ENCODE measurements around the gene TMEM11.
"Not testable (repeated sequence)": the region's sequence is repeated elsewhere in the genome, so short reads cannot be mapped to it uniquely, and the experiment has no call there.

TMEM11 gene

GRCh38 chr17:21239680-21240368, 25.9 kb upstream of the TMEM11 start:
- Histone ChIP-seq H3K9me3 (ENCODE audit: control insufficient read depth, insufficient read depth, low read length) (no peaks in the 10 kb centered on the region), H3K36me3 (ENCODE audit: control insufficient read depth, insufficient read depth, low read length) (peaks cover 9% of the 10 kb centered on the region), H3K27me3 (ENCODE audit: control insufficient read depth, insufficient read depth, low read length) (no peaks in the 10 kb centered on the region), H3K9ac (ENCODE audit: low read depth, low read length) (no peak overlapping the region), H3K4me3 (ENCODE audit: low read depth, low read length) (no peak overlapping the region), H3K4me1 (ENCODE audit: control insufficient read depth, insufficient read depth, low read length) (peaks cover 3% of the 10 kb centered on the region)

- Histone ChIP-seq H3K9ac (ENCODE audit: low read depth, low read length) (no peak overlapping the region), H3K36me3 (ENCODE audit: control insufficient read depth, insufficient read depth, low read length) (no peaks in the 10 kb centered on the region)
These were observed 22.0 kb upstream of the TMEM11 start for GRCh38 chr17:21235921-21236320.

GRCh38 chr17:21233581-21234347, 19.8 kb upstream of the TMEM11 start:
- Histone ChIP-seq H3K9me3 (ENCODE audit: control insufficient read depth, insufficient read depth, low read length) (no peaks in the 10 kb centered on the region), H3K36me3 (ENCODE audit: control insufficient read depth, insufficient read depth, low read length) (no peaks in the 10 kb centered on the region), H3K27me3 (ENCODE audit: control insufficient read depth, insufficient read depth, low read length) (no peaks in the 10 kb centered on the region), H3K4me3 (ENCODE audit: low read depth, low read length) (no peak overlapping the region), H3K4me1 (ENCODE audit: control insufficient read depth, insufficient read depth, low read length) (no peaks in the 10 kb centered on the region), H3K9ac (ENCODE audit: low read depth, low read length) (no peak overlapping the region)

More at GRCh38 chr17:21235921-21236320, 22.0 kb upstream of the TMEM11 start:
- H3K4me1 ChIP-seq (ENCODE audit: control insufficient read depth, insufficient read depth, low read length): peaks cover 3% of the 10 kb centered on the region
- no peaks in the 10 kb centered on the region for H3K9me3 ChIP-seq (ENCODE audit: control insufficient read depth, insufficient read depth, low read length)
- H3K27me3 ChIP-seq (ENCODE audit: control insufficient read depth, insufficient read depth, low read length): no peaks in the 10 kb centered on the region
- no peak overlapping the region for H3K4me3 ChIP-seq (ENCODE audit: low read depth, low read length)

- H3K27me3 ChIP-seq (ENCODE audit: control insufficient read depth, insufficient read depth, low read length): no peaks in the 10 kb centered on the region
These were observed 18.2 kb upstream of the TMEM11 start for GRCh38 chr17:21232033-21232749.

GRCh38 chr17:21231533-21231932, 17.6 kb upstream of the TMEM11 start:
- no peaks in the 10 kb centered on the region for H3K9me3 ChIP-seq (ENCODE audit: control insufficient read depth, insufficient read depth, low read length)
- no peak overlapping the region for H3K4me3 ChIP-seq (ENCODE audit: low read depth, low read length)
- H3K36me3 ChIP-seq (ENCODE audit: control insufficient read depth, insufficient read depth, low read length): no peaks in the 10 kb centered on the region
- no peak overlapping the region for H3K9ac ChIP-seq (ENCODE audit: low read depth, low read length)
- H3K27me3 ChIP-seq (ENCODE audit: control insufficient read depth, insufficient read depth, low read length): no peaks in the 10 kb centered on the region
- H3K4me1 ChIP-seq (ENCODE audit: control insufficient read depth, insufficient read depth, low read length): no peaks in the 10 kb centered on the region

More at GRCh38 chr17:21232033-21232749, 18.2 kb upstream of the TMEM11 start:
- H3K4me3 ChIP-seq (ENCODE audit: low read depth, low read length): no peak overlapping the region
- H3K9me3 ChIP-seq (ENCODE audit: control insufficient read depth, insufficient read depth, low read length): no peaks in the 10 kb centered on the region
- no peak overlapping the region for H3K9ac ChIP-seq (ENCODE audit: low read depth, low read length)
- H3K4me1 ChIP-seq (ENCODE audit: control insufficient read depth, insufficient read depth, low read length): no peaks in the 10 kb centered on the region
- H3K36me3 ChIP-seq (ENCODE audit: control insufficient read depth, insufficient read depth, low read length): no peaks in the 10 kb centered on the region

- H3K9me3 ChIP-seq (ENCODE audit: control insufficient read depth, insufficient read depth, low read length): no peaks in the 10 kb centered on the region
- H3K36me3 ChIP-seq (ENCODE audit: control insufficient read depth, insufficient read depth, low read length): no peaks in the 10 kb centered on the region
- H3K27me3 ChIP-seq (ENCODE audit: control insufficient read depth, insufficient read depth, low read length): no peaks in the 10 kb centered on the region
- H3K9ac ChIP-seq (ENCODE audit: low read depth, low read length): no peak overlapping the region
- no peaks in the 10 kb centered on the region for H3K4me1 ChIP-seq (ENCODE audit: control insufficient read depth, insufficient read depth, low read length)
- no peak overlapping the region for H3K4me3 ChIP-seq (ENCODE audit: low read depth, low read length)
These were observed 14.9 kb upstream of the TMEM11 start for GRCh38 chr17:21228845-21229244.

- H3K27me3 ChIP-seq (ENCODE audit: control insufficient read depth, insufficient read depth, low read length): no peaks in the 10 kb centered on the region
- no peaks in the 10 kb centered on the region for H3K9me3 ChIP-seq (ENCODE audit: control insufficient read depth, insufficient read depth, low read length)
- H3K9ac ChIP-seq (ENCODE audit: low read depth, low read length): no peak overlapping the region
- no peaks in the 10 kb centered on the region for H3K4me1 ChIP-seq (ENCODE audit: control insufficient read depth, insufficient read depth, low read length)
- H3K36me3 ChIP-seq (ENCODE audit: control insufficient read depth, insufficient read depth, low read length): no peaks in the 10 kb centered on the region
- H3K4me3 ChIP-seq (ENCODE audit: low read depth, low read length): no peak overlapping the region
These were observed 14.2 kb upstream of the TMEM11 start for GRCh38 chr17:21228111-21228510.

GRCh38 chr17:21227277-21227676, 13.3 kb upstream of the TMEM11 start:
- not testable (repeated sequence) for H3K27me3 ChIP-seq (ENCODE audit: control insufficient read depth, insufficient read depth, low read length); H3K36me3 ChIP-seq (ENCODE audit: control insufficient read depth, insufficient read depth, low read length); H3K4me3 ChIP-seq (ENCODE audit: low read depth, low read length); H3K9me3 ChIP-seq (ENCODE audit: control insufficient read depth, insufficient read depth, low read length); H3K4me1 ChIP-seq (ENCODE audit: control insufficient read depth, insufficient read depth, low read length); H3K9ac ChIP-seq (ENCODE audit: low read depth, low read length)

GRCh38 chr17:21223086-21223485, 9.1 kb upstream of the TMEM11 start:
- Histone ChIP-seq H3K36me3 (ENCODE audit: control insufficient read depth, insufficient read depth, low read length) (peaks cover 3% of the 10 kb centered on the region), H3K4me1 (ENCODE audit: control insufficient read depth, insufficient read depth, low read length) (no peaks in the 10 kb centered on the region), H3K27me3 (ENCODE audit: control insufficient read depth, insufficient read depth, low read length) (no peaks in the 10 kb centered on the region), H3K4me3 (ENCODE audit: low read depth, low read length) (no peak overlapping the region), H3K9me3 (ENCODE audit: control insufficient read depth, insufficient read depth, low read length) (no peaks in the 10 kb centered on the region), H3K9ac (ENCODE audit: low read depth, low read length) (no peak overlapping the region)

GRCh38 chr17:21218831-21219380, 4.9 kb upstream of the TMEM11 start:
- Histone ChIP-seq H3K4me1 (ENCODE audit: control insufficient read depth, insufficient read depth, low read length) (peaks cover 7% of the 10 kb centered on the region), H3K9me3 (ENCODE audit: control insufficient read depth, insufficient read depth, low read length) (no peaks in the 10 kb centered on the region), H3K27me3 (ENCODE audit: control insufficient read depth, insufficient read depth, low read length) (no peaks in the 10 kb centered on the region), H3K4me3 (ENCODE audit: low read depth, low read length) (no peak overlapping the region), H3K9ac (ENCODE audit: low read depth, low read length) (no peak overlapping the region), H3K36me3 (ENCODE audit: control insufficient read depth, insufficient read depth, low read length) (peaks cover 3% of the 10 kb centered on the region)

- Histone ChIP-seq H3K36me3 (ENCODE audit: control insufficient read depth, insufficient read depth, low read length) (peaks cover 3% of the 10 kb centered on the region), H3K9ac (ENCODE audit: low read depth, low read length) (no peak overlapping the region), H3K27me3 (ENCODE audit: control insufficient read depth, insufficient read depth, low read length) (no peaks in the 10 kb centered on the region), H3K4me1 (ENCODE audit: control insufficient read depth, insufficient read depth, low read length) (peaks cover 7% of the 10 kb centered on the region), H3K4me3 (ENCODE audit: low read depth, low read length) (no peak overlapping the region), H3K9me3 (ENCODE audit: control insufficient read depth, insufficient read depth, low read length) (no peaks in the 10 kb centered on the region)
These were observed 4.1 kb upstream of the TMEM11 start for GRCh38 chr17:21218101-21218500.
